Activated T-helper 9 cell treated with anti-CD3 and anti-CD28 coated beads, Interleukin-2, amount 50 U/mL, for 16 hours (primary cell): ENCODE measurements around the gene ITK.
"Not testable (repeated sequence)": the region's sequence is repeated elsewhere in the genome, so short reads cannot be mapped to it uniquely, and the experiment has no call there.

Source experiments
- DNase-seq: peaks from one replicate; pipeline ENCODE4 v3.0.0-alpha.2; 2020; ENCODE audit warnings: low read depth

ITK gene

DNA sequence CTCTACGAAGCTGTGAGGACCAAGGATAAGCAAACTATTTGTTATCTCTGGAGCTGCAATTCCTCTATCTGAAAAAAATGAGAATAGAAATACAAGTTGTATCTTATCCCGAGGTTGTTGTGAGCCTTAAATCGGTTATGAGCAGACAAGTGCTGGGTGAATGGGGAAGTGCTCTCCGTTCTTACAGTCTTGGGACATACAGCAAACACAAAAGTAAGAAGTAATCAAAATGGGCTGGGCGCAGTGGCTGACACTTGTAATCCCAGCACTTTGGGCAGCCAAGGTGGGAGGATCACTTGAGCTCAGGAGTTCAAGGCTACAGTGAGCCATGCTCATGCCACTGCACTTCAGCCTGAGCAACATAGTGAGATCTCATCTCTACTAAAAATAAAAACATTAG, 31.7 kb downstream of the ITK start:
- no peak for DNase-seq

DNA sequence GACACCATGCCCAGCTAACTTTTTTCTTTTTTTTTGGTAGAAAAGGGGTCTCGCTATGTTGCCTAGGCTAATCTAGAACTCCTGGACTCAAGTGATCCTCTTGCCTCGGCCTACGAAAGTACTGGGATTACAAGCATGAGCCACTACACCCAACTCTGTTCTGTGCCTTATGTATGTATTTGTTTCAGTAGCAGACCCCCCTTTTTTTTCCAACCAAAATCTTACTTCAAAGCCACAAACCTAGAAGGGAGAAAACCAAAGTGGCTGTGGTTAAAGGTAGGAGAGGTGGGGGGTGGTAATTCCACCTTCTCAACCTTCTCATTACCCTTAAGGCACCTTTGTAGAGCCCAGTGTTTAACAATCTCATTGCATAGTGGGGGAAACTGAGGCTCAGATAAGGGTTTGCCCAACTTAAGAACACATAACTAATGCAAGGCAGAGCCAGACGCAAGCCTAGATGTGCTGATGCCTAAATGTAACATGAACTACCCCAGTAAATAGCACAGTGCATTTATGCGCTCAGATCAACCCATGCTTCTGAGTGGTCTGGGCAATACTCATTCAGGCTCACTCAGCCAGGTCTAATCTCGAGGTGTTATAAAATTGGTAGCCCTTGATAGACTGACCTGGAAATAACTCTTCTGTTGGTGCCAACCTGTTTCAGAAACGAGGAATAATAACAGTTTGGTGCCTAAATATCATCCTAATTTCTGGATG, 33.0 kb downstream of the ITK start:
- DNase-seq: no peak

DNA sequence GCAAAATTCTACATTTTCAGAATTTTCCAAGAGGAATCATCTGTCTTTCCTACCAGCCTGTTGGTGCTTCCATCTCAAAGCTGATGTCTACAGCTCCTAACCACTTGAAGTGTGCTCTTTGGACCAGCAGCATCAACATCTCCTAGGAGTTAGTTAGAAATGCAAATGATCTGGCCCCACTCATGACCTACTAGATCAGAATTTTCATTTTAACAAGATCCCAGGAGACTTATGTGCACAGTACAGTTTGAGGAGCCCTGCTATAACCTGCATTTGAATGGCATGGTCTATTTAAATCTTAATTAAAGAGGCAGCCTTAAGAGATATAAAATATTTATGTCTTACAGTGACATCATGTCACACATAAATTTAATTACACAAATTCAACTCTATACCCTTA, 33.8 kb downstream of the ITK start:
- no peak for DNase-seq

DNA sequence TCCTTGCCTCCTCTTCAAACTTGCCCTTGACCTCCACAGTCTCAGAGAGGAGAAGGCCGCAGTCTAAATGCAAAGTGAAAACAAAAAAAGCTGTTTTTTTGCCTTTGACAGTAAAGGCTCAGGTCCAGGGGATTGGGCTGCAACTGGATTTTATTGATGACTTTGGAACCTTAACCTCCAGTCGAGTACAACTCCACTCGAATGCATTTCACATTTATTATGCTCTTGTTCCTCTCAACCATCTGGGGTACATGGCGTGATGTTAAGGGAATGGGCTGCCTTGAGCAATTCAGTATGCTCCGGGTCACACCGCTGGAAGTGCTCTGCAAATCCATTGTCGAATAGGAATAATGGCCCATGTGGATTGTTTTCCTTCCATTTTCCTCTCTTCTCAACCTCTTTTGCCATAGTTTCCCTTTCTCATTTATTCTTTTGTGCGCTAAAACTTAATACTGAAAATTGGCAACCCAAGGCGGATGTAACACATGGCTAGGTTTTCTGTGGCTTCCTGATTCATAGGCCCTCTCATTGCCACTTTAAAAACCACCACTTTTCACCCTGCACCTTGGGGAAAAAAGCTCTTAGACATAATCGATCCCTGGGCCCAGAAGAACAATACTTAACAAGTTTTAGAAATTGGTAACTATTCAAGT, 34.3 kb downstream of the ITK start:
- DNase-seq: no peak

DNA sequence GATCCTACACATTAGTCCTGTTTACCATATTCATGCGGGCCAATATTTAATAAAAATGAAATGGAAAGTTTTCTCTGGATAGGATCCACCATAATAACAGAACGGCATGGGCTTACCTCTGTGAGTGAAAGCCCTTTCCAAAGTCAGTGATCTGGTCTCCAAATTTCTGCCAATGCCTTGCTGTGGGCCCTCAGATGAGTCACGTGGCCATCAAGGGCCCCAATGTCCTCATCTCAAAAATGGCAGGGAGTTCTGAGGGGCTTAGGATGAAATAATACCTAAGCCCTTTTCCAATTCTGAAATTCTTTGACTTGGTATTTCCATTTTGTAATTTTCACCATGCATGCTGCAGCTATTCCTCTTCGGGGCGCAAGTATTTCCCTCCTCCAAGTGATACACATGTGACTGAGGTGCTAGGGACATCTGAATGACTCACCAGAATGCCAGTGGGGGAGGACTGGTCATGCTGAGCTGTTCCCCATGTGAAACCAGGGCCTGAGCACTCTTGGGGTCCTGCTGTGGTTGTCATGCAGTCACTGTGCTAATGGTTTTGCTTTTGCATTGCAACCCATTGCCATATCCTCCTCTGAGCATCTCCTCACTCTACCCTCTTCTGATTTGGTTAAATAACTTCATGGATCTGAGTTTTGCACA, 35.0 kb downstream of the ITK start:
- DNase-seq: no peak

DNA sequence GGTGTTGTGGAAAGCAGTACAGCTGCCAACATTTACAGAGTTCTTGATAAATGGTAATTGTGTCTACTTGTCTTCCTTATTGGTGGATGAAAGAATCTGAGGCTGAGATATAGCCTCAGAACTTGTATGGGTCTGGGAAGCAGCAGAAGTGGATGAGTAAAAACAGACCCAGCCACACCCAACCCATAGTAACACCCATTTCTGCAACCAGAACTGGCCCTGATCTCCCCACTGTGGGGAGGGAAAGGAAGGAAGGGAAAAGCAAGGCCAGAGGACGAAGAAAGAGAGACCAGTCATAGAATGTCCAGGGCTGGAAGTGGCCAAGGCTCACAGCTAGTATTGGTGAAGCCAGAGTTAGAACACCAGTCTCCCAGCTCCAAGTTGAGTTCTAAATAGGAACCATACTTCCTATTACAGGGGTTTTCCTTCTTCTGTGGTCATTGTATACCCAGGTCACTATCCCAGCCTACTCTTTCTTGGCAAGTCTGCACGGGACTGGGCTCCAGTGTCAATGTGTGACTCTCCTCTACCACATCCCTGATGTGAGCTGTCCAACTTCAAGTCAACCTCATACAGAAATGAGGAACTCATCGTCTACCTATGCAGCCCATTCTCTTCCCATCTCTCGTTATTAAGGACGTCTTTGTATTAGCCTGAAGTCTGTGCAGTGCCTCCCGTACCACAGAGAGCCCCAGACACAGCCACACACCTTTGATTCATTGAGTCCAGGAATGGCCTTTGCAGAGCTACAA, 35.9 kb downstream of the ITK start:
- DNase-seq: no peak

DNA sequence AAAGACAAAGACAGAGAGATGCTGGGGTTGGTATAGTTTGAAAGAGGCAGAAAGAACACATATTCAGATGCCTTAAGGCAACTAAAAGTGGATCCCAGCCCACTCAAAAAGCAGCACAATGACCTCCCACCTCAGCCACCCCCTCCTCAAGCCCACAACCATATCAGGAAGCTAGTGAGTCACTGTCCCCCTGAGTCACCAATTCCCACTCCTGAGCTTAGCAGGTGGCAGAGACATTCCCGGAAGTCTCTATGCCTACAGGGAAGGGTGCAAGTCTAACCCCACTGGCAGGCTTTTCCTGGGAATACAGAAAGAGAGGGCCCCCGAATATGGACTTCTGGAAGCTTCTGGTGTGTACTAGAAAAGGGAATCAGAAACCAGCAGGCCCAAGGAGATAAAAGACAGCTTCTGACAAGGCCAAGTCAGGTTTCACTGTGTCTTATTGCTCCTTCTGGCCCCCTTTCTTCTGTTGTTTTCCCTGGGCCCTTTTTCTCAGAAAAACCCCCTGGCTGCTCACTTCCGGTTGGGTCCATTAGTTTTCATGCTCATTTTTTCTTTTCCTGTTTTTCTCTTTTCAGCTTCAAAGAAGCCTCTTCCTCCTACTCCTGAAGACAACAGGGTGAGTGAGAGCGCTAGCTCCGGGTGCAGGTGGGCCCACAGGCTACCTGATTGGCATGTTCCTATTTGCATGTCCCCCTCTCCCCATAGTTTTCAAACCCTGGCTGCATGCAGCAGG, 36.8 kb downstream of the ITK start:
- peak; percentile 56 for DNase-seq

DNA sequence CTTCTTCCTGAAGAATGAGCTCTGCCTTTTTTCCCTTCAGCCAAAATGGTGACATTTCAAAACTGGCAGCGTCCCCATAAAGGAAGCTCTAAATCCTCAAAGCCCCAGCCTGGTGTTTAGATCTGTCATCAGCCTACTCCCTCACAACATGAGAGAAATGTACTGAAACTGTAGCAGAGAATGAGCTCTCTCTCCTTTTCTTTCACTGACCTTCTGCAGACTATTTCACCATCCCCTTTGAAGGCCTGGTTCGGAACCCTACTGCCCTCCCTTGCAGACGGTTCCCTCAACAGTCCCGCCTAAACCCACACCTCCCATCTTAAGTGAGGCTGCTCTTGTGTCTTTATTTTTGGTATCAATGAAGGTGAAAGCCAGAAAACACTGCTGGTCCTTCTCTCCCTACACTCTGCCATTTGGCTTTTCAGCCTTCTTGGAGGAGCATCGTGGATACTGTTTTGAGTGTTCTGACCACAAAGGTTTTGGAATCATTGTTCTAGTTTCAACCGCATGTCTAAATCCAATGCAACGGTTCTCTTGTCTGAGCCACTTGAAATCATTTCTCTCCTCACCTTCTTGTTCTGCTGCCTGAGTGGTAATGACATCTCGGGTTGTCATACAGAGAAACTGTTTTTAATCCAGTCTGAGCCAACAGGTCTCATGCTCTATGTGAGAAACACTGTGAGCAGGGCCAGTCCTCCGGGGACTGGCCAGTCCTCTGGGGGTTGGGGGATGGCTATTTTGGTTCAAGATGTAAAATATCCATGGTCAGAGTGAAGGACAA, 39.0 kb downstream of the ITK start:
- DNase-seq: no peak

DNA sequence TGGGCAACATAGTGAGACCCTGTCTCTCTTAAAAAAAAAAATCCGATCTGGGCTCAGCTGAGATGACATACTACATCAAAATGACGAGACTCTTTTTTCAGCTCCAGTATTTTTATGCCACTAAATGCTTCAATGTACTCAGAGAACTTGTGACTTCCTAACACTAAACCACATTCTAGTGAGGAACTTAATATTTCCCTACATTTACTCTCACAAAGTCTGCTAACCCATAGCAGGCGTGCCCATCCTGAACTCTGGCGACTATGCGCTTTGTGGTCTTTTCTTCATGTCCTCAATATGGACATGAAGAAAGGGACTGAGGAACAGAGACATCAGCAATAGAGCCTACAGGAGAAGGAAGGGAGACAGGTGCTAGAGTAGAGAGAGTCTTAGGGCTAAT, 41.3 kb downstream of the ITK start:
- DNase-seq: no peak

DNA sequence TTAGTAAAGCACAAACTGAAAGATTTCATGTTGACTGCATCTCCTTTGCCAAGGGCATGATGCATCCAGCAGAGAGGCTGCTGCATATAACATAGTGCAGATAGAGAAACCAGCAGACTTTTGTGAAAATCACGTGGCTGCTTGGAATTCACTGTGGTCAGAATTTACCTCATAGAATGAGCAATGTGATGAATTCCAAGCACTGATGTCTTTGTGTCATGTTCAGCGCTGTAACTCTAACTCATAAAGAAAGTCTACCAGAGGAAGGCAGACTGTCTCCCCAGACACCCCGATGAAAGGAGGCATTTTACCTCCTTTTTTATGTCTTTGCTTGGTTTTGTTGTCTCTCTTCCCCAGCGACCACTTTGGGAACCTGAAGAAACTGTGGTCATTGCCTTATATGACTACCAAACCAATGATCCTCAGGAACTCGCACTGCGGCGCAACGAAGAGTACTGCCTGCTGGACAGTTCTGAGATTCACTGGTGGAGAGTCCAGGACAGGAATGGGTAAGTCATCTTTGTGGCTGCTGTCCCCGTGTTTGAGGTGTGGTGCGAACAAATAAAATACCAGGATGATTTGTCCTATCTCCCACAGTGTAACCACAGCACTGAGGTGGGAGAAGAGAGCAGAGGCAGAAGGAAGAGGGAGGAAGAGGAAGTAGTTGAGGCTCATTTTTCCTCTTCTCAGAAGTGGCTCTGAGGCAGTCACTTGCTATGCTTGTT, 42.0 kb downstream of the ITK start:
- peak; percentile 52 for DNase-seq

DNA sequence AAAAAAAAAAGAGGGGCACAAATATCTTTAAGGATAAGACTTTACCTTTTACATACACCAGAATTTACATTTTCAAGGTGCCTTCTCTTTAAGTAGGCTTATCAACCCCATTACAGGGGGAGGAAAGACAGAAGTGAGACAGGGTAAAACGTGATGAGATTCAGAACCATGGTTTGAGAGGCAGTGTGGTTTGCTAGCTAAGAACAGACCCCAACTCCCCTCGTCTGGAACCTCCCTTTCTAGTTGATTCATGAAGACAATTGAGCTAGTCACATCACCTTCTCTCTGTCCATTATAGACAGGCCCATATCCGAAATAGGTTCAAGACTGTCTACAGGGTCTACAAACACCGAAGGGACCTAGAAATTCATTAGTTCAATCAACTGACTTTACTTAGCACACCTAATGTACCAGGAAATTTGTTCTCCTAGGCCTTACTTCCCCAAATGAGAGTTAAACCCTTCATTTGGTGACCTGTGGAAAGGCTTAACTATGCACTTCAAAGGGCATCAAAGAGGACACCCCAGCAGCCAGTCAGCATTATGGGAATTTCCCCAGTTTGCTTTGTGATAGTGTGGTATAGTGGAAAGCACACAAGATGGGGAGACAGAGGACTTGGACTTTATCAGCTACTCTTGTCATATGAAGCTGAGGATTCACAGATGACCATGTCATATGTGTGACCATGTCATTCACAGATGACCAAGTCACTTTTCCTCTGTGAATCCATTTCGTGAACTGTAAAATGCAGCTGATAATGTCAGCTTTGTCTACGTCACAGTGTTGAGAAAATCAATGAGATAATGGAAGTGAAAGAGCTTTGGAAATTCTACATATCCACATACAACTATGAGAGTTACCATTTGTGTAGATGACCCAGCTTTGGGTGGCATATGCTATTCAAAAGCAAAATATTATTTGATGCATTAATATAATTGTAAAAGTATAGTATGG, 45.1 kb downstream of the ITK start:
- no peak for DNase-seq

DNA sequence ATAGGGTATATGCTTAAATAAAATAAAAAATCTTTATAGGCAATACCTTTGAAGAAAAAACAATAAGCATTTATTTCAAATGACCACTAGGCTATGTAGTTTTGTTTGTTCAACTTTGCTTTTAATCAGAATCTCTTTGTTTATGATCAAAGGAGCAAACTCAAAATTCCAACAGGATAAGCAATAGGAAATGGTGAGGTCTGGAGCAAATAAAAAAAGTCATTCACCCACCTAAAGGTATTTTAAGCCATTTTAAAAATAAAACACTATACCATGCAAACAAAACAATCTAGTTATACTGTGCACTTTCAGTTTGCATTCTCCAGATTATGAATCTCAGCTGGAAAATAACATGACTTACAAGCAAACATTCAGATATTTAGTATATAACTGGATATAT, 50.0 kb downstream of the ITK start:
- no peak for DNase-seq

DNA sequence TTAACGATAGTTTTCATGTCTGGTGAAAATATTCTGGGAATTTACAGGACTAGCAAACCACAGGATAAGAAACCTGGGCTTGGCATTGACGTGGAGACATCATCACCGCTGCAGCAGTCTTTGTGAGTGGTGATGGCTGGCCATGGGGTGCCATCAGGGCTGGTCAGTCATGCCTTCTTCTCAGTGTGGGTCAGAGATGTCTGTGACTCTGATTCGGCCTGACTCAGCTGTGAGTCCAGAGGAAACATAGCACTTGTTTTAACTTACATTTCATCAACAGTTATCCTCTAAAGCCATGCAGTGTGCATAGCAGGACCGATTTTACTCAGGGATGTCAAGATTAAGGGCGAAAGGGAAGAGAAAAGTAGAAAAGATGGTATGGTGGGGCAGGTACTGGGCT, 52.1 kb downstream of the ITK start:
- DNase-seq: no peak

DNA sequence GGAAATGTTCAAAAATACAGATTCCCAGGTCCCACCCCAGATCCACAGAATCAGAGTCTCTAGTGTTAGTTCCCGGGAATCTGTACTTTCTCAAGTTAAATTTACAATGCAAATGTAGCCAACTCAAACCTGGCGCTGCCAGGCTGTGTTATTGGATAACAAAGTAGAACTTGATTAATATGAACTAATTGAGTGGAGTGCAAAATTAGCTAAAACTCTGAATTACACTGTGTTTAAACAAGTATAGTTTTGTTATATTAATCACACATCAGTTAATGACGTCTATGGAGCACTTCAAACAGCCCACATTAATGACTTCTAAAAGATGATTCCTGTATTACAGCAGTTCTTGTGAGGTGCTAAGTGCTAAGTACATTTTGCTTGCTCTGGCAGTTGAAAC, 52.9 kb downstream of the ITK start:
- DNase-seq: no peak

DNA sequence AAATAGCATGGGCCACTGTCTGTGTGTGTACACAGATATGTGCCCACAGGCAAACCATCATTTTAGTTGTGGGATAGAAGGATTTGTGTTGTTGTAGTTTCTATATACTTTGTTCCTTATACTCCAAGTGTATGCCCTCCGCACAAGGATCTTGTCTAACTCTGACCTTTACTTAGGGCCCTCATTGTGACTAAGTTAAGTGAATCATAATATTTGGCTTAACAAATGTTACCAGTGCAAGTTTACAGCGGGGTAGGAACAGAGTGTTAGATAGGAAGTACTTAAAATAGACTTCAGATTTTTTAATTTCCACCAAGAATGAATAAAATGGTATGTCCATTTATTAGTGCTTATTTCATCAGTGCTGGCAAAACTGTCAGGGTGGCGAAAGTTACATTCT, 55.8 kb downstream of the ITK start:
- no peak for DNase-seq

DNA sequence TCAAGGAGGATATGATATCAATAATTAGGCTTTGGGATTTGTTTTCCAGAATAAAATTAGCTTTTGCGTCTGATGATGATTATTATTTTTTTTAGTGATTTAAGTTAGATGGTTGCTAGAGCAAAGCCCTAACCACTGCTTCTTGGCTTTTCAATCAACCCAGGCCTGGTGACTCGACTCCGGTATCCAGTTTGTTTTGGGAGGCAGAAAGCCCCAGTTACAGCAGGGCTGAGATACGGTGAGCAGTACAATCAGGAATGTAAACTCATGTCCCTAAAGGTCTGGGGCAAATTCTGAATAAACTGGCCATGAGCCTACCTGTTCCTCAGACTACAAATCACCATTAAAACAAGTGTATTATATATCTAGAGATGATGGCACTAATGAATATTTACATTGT, 60.8 kb downstream of the ITK start:
- no peak for DNase-seq

DNA sequence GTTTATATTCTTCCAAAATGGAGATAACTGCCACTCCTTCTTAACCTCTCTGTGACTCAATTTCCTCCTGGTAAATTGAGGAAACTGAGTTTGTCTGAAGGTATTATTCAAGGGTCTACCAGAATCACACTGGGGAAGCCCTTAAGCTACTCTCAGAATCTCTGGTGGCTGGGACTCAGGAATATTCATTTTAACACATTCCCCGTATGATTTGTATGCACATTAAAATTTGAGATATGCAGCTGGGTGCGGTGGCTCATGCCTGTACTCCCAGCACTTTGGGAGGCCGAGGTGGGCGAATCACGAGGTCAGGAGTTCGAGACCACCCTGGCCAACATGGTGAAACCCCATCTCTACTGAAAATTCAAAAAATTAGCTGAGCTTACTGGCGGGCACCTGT, 64.1 kb downstream of the ITK start:
- not testable (repeated sequence) for DNase-seq

DNA sequence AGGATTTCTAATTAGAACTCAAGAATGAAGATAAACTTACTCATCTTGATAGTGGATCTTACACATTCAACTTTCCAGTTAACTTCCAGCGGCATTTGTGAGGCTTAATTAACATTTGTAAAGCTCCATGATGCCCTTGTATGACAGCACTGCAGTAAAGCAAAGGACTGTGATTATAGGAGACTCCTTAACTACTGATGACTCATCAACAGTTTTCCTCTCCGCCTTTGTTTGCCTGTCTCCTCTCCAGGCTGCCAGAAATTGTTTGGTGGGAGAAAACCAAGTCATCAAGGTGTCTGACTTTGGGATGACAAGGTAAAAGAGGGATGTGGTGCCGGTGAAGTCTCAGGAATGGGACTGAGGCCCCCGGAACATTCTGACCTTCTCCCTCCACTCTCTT, 64.8 kb downstream of the ITK start:
- DNase-seq: no peak

DNA sequence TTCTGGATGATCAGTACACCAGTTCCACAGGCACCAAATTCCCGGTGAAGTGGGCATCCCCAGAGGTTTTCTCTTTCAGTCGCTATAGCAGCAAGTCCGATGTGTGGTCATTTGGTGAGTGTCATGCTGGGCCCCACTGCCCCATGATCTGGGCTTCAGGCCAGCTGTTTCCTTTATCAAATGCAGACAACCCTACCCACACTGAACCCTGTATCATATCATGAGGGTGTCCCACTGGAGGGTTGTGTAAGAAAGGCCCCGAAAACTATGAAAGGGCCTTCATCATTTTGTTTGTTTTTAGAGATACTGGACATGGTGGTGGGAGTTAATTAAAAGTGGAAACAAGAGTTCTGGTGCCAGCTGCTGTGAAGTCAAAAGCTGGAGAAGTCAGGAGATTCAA, 65.2 kb downstream of the ITK start:
- DNase-seq: no peak

DNA sequence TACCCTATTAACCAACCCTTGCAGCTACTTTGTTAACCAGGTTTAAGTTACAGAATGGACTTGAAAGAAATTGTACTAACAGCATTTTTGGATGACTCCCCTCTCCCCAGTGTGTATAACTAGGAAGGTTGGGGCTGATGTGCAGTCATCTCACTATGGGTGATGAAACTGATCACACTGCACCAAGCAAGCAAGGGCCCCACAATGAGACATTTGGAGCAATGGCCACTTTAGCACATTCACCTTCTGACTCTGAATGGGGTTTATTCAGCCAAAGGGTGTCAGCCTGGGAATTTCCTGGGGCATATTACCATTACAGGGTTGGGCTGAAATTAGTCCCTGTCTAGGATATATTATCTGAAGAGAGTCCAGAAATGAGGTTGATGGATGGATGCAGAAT, 66.6 kb downstream of the ITK start:
- no peak for DNase-seq
